Vagina (tissue), 2 donors: ENCODE data around the gene PAQR7.

Experiments used
- POLR2A ChIP-seq, 2 donors: fragments of 450-650 bp; IDR thresholded peaks; one replicate each; pipeline ENCODE4 v1.6.1; 2017; ENCODE audit warnings: antibody characterized with exemption in 2 of 2, mild to moderate bottlenecking in 2 of 2, moderate library complexity in 2 of 2
- TF ChIP-seq, protein P1 (sequence below), 3 experiments: fragments of 450-650 bp in 2 of 3; fragments of 200-600 bp in 1 of 3; sonication (generic) in 1 of 3; IDR thresholded peaks; one replicate each; pipeline ENCODE4 v1.5.1; 2017 to 2019; ENCODE audit warnings: antibody characterized with exemption in 3 of 3, mild to moderate bottlenecking in 2 of 3, moderate library complexity in 2 of 3

DNA sequence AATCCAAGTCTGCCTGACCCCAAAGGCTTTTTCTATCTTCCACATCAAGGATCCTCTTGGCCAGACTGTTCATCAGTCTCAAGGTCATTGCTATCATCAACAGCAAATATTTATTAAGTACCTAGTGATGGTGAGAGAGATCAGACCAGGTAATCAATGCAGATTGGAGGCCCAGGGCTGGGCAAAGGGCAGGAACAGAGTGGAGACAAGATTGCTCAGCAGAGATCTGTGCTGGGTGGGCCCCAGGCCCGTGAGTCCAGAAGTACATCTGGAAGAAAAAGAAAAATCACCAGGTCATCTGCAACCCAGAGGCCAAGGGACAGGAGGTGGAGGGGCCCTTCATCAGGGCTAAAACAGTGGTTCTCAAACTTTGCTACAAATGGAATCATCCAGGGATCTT, 10.1 kb upstream of the PAQR7 start:
- TF ChIP-seq, protein P1, sequence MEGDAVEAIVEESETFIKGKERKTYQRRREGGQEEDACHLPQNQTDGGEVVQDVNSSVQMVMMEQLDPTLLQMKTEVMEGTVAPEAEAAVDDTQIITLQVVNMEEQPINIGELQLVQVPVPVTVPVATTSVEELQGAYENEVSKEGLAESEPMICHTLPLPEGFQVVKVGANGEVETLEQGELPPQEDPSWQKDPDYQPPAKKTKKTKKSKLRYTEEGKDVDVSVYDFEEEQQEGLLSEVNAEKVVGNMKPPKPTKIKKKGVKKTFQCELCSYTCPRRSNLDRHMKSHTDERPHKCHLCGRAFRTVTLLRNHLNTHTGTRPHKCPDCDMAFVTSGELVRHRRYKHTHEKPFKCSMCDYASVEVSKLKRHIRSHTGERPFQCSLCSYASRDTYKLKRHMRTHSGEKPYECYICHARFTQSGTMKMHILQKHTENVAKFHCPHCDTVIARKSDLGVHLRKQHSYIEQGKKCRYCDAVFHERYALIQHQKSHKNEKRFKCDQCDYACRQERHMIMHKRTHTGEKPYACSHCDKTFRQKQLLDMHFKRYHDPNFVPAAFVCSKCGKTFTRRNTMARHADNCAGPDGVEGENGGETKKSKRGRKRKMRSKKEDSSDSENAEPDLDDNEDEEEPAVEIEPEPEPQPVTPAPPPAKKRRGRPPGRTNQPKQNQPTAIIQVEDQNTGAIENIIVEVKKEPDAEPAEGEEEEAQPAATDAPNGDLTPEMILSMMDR (IDR thresholded peaks at IDR 0.05), result no peak
- no peak for TF ChIP-seq POLR2A (IDR thresholded peaks at IDR 0.05)
